ENCODE data around the gene MRTO4. TPM values are rescaled to one million over a fixed set of nuclear protein-coding genes. Genes with fewer than 3 reads are reported as not detected.

Gene MRTO4
- 25.9 and 63.7 TPM in 2 replicates for total RNA-seq

DNA sequence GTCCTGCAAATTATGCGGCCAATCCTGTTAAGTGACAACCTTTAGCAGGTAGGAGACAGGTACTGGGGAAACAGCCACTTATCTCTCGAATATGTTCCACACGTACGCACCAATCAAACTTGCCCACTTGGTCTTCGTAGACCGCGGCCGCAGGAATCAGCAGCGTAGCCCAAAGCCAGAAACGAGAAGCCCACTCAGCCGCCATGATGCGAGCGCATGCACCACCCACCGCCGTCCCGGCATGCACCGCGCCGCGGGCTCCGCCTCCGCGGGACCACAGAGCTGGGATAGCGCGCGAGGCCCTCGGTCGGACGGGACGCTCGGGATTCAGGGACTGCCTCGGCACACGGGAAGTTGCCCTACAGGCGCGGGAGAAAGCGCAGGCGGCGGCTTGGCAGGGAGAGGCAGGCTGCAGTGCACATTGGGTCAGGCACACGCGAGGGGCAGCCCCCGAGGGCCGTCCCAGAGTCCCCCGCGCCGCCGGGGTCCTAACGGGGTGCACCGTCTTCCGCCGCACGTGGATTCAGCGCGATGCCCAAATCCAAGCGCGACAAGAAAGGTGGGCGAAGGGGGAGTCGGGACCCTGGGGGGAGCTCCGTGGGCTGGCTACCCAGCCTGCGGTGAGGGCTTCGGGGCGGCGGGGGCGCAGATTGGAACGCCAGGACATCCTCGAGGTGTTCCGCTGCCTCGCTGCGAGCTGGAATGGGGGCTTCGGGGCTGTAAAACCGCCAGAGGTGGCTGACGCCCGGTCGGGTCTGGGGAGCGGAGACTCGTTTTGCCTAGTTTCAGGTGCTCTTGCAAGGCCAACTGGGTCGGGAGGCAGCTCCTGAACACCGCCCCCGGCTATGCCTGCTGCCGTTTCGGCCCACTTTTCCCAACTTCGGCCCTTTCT is at the start of gene MRTO4, which contains the start of gene EMC1:
MRTO4 (plus strand) TSS at position 501 of the 892 bp plus-strand sequence; CDS start at position 532, 31 bp downstream.
EMC1 (minus strand) TSS at position 220 of the 892 bp plus-strand sequence; CDS start at position 205, 15 bp downstream.

DNA sequence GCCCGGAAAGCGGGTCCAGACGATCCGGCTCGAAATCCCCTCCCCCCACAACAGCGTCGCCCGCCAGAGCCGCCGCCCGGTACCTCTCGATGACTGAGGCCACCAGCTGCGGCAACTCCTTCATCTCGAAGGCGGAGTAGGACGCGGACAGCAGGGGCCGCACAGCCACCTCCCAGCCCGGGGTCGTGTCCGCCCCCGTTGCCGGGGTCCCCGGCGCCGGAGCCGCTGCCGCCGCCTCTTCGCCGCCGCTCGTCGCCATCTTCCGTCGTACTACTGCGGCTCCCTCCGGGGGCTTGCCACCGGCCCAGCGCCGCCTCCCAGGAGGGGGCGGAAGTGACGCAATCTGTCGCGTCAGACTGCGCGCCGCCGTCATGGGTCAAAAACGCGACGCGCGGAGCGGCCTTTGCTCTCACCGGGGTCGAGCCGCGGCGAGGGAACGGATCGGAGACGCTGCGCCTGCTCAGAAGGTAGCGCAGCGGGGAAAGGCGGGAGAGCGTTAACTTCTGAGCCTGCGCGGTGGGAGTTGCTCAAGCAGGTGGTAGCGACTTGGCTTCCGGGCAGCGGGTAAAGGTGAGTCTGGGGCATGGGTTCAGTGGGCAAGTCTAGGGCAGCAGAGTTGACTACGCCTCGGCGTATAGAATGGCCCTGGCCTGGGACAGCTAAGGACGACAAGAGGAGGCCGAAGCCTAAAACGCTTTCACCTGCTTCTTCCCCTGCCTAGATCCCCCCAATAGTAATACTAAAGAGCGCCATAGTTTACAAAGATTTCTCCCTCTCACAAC is 41.4 kb upstream of the MRTO4 start, which contains the start of gene UBR4:
UBR4 (minus strand) TSS at position 277 of the 782 bp plus-strand sequence; CDS start at position 259, 18 bp downstream.

DNA sequence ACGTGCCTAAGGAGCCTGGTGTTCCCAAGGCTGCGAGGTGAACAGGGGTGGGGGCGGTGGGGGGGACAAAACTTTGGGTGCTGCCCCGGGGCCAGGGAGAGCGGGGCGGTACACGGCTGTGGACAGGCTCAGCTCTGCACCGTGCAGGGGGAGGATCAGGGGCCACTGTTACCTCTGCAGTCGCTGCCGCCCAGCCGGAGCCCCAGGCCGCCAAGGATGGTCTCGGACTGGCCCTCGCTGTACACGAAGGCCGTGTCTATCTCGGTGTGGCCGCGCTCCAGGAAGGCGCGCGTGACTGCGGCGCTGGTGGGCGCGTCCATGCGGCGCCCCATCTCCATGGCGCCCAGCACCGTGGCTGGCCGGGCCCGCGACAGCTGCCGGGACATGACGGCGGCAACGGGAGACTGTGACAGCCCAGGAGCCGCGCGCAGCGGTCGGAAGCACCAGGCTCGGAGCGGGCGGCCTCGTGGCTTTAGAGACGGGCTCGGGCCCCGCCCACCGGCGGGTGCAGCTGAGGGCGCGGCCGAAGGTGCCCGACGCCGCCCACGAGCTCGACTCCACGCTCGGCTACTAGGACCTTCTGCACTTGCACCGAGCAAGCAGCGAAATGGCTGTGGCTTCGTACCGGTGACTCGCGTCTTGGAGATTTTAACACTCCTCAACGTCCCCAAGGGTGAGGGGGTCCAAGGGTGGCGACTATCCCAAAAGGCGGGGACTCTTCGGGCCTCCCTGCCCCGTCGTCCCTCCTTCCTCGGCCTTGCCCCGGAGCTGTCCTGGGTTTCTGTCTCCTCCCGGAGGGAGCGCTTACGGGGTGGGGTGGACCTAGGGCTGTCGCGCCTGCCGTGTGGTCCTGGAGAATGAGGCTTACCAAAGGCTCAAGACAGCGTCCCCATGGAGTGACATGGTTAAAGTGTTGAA is 37.0 kb downstream of the MRTO4 start, which contains the start of gene AKR7A3:
AKR7A3 (minus strand) TSS at position 447 of the 918 bp plus-strand sequence; CDS start at position 386, 61 bp downstream.

Other genes with a start within 250 kb of the MRTO4 start
- gene UBR4, start 41.5 kb upstream of the MRTO4 start, total RNA-seq, result 95.3 and 115 TPM in 2 replicates
- gene EMC1, start 281 bp upstream of the MRTO4 start, total RNA-seq, result 61.4 and 96.3 TPM in 2 replicates
- 0.51 and 0.65 TPM in 2 replicates for gene AKR7A3, start 37.0 kb downstream of the MRTO4 start, total RNA-seq
- 102 and 116 TPM in 2 replicates for gene AKR7A2, start 60.3 kb downstream of the MRTO4 start, total RNA-seq
- 25.6 and 36.8 TPM in 2 replicates for gene SLC66A1, start 60.5 kb downstream of the MRTO4 start, total RNA-seq
- gene CAPZB, start 233.7 kb downstream of the MRTO4 start, total RNA-seq, result 112 and 125 TPM in 2 replicates